HEK293 (cell line): ENCODE measurements around the gene HOXC10.

Source experiments
- CTCF ChIP-seq: fragments of 450-650 bp; formaldehyde crosslinking; IDR thresholded peaks from 2 replicates; pipeline ENCODE4 v1.5.1; 2016; ENCODE audit warnings: missing biosample characterization, missing genetic modification characterization
- ELK4 ChIP-seq: IDR thresholded peaks from 2 replicates; pipeline ENCODE4 v1.6.1; 2011; ENCODE audit warnings: mild to moderate bottlenecking, low read depth, low read length, borderline replicate concordance
- HOXA7 ChIP-seq: sonication (generic); formaldehyde crosslinking; IDR thresholded peaks from 2 replicates; pipeline ENCODE4 v1.8.1; 2022; ENCODE audit warnings: missing genetic modification reagents, borderline replicate concordance
- HOXD13 ChIP-seq: sonication (generic); formaldehyde crosslinking; IDR thresholded peaks from 2 replicates; pipeline ENCODE4 v1.8.0; 2022; ENCODE audit warnings: missing genetic modification reagents, borderline replicate concordance
- INSM2 ChIP-seq: fragments of 450-650 bp; formaldehyde crosslinking; IDR thresholded peaks from 2 replicates; pipeline ENCODE4 v1.5.1; 2016; ENCODE audit warnings: missing biosample characterization, missing genetic modification characterization
- REST ChIP-seq: fragments of 450-650 bp; formaldehyde crosslinking; IDR thresholded peaks from 2 replicates; pipeline ENCODE4 v1.5.1; 2016; ENCODE audit warnings: missing biosample characterization, missing genetic modification characterization
- TCF7L2 ChIP-seq: IDR thresholded peaks from 2 replicates; pipeline ENCODE4 v1.6.1; 2011; ENCODE audit warnings: low read depth, mild to moderate bottlenecking, inconsistent platforms, low read length, moderate library complexity, borderline replicate concordance
- ZNF274 ChIP-seq, 2 experiments: fragments of 200-500 bp in 1 of 2; fragments of 450-650 bp in 1 of 2; sonication (Bioruptor generic) in 1 of 2; formaldehyde crosslinking in 1 of 2; IDR thresholded peaks; 2 replicates each; pipeline versions ENCODE4 v1.5.1 to v1.6.1; 2014 to 2016; ENCODE audit warnings: borderline replicate concordance in 1 of 2, inconsistent platforms in 1 of 2, low read length in 1 of 2, missing biosample characterization in 1 of 2, missing genetic modification characterization in 1 of 2
- ZNF324 ChIP-seq: fragments of 450-650 bp; formaldehyde crosslinking; IDR thresholded peaks from 2 replicates; pipeline ENCODE4 v1.5.1; 2016; ENCODE audit warnings: missing biosample characterization, missing genetic modification characterization
- ZNF548 ChIP-seq: fragments of 450-650 bp; formaldehyde crosslinking; IDR thresholded peaks from 2 replicates; pipeline ENCODE4 v1.5.1; 2016; ENCODE audit warnings: missing biosample characterization, missing genetic modification characterization
- ZNF610 ChIP-seq: fragments of 450-650 bp; formaldehyde crosslinking; IDR thresholded peaks from 2 replicates; pipeline ENCODE4 v1.5.1; 2016; ENCODE audit warnings: missing biosample characterization, missing genetic modification characterization, borderline replicate concordance
- ZNF639 ChIP-seq: fragments of 450-650 bp; formaldehyde crosslinking; IDR thresholded peaks from 2 replicates; pipeline ENCODE4 v1.5.1; 2016; ENCODE audit warnings: missing biosample characterization, missing genetic modification characterization
- ZNF707 ChIP-seq: fragments of 450-650 bp; formaldehyde crosslinking; IDR thresholded peaks from 2 replicates; pipeline ENCODE4 v1.5.1; 2016; ENCODE audit warnings: missing biosample characterization, missing genetic modification characterization
- ZNF776 ChIP-seq: fragments of 450-650 bp; formaldehyde crosslinking; IDR thresholded peaks from 2 replicates; pipeline ENCODE4 v1.5.0; 2017; ENCODE audit warnings: missing biosample characterization, missing genetic modification characterization, borderline replicate concordance

GRCh38 chr12:53963005-53963404 is 21.9 kb upstream of the HOXC10 start:
- TF ChIP-seq ZNF274 (IDR thresholded peaks at IDR 0.05; ENCODE audit: low read length) (no peak), ZNF274 (tag by site-specific recombination; IDR thresholded peaks at IDR 0.05; ENCODE audit: borderline replicate concordance) (no peak), HOXD13 (CRISPR knock-in tag) (no peak), ZNF707 (tag by site-specific recombination) (no peak), ZNF776 (no peak), CTCF (tag by site-specific recombination) (no peak), REST (tag by site-specific recombination) (no peak), ZNF548 (no peak), ELK4 (no peak), ZNF324 (peak; percentile 19; the same call in 1 of the 2 replicates), HOXA7 (CRISPR knock-in tag) (no peak), INSM2 (tag by site-specific recombination) (no peak), ZNF610 (tag by site-specific recombination) (no peak), TCF7L2 (no peak), ZNF639 (tag by site-specific recombination) (no peak)
